Measurements from ENCODE around the gene CCDC90B. TPM values are rescaled to one million over a fixed set of nuclear protein-coding genes. Genes with fewer than 3 reads are reported as not detected.

Gene CCDC90B
- total and polyA plus RNA-seq, 2 of the 8 experiments (the other 6 are each of a cell fraction or from before 2014, with no cell fraction given): 21.8 to 54.5 TPM

GRCh38 chr11:83284501-83285150, 1.5 kb downstream of the CCDC90B start (continued):
- no peak for TF ChIP-seq RNF2 (IDR thresholded peaks at IDR 0.05; ENCODE audit: borderline replicate concordance, low read depth, low read length, missing control alignments, poor library complexity, severe bottlenecking)
- TF ChIP-seq CREB1 (IDR thresholded peaks at IDR 0.05): no peak
- TF ChIP-seq YY1 (IDR thresholded peaks at IDR 0.05; ENCODE audit: low read depth, low read length): no peak
- no peak for TF ChIP-seq BRCA1 (IDR thresholded peaks at IDR 0.05; ENCODE audit: low read depth, low read length)
- TF ChIP-seq TAF1 (IDR thresholded peaks at IDR 0.05; ENCODE audit: low read depth, low read length): no peak

Measured in H1 (cell line).